HepG2 (cell line): ENCODE measurements around the gene ZNF22. TPM values are rescaled to one million over a fixed set of nuclear protein-coding genes. Genes with fewer than 3 reads are reported as not detected.

ENCODE experiments used
- ATF7-NPFF ChIP-seq: sonication (generic); formaldehyde crosslinking; IDR thresholded peaks from 2 replicates; pipeline ENCODE4 v1.8.1; 2023; ENCODE audit warnings: mild to moderate bottlenecking, low read depth, missing genetic modification reagents, moderate library complexity
- CEBPG ChIP-seq: IDR thresholded peaks from 2 replicates; pipeline ENCODE4 v1.6.1; 2016
- ELF3 ChIP-seq: IDR thresholded peaks from 2 replicates; pipeline ENCODE4 v1.6.1; 2016; ENCODE audit warnings: missing genetic modification reagents, missing compliant biosample characterization
- GFI1 ChIP-seq: sonication (generic); formaldehyde crosslinking; IDR thresholded peaks from 2 replicates; pipeline ENCODE4 v1.5.0; 2020; ENCODE audit warnings: missing genetic modification reagents, mild to moderate bottlenecking, borderline replicate concordance
- HNF4A ChIP-seq: sonication (generic); formaldehyde crosslinking; IDR thresholded peaks from 2 replicates; pipeline ENCODE4 v1.4.0; 2020; ENCODE audit warnings: missing genetic modification reagents
- KAT7 ChIP-seq: IDR thresholded peaks from 2 replicates; pipeline ENCODE4 v1.6.1; 2018; ENCODE audit warnings: borderline replicate concordance, missing compliant biosample characterization
- NFKB2 ChIP-seq: sonication (generic); formaldehyde crosslinking; IDR thresholded peaks from 2 replicates; pipeline ENCODE4 v1.4.0; 2020; ENCODE audit warnings: missing genetic modification reagents, borderline replicate concordance
- PITX1 ChIP-seq: sonication (generic); formaldehyde crosslinking; IDR thresholded peaks from 2 replicates; pipeline ENCODE4 v1.5.1; 2020; ENCODE audit warnings: mild to moderate bottlenecking, missing genetic modification reagents
- POLR2AphosphoS2 ChIP-seq: IDR thresholded peaks from 2 replicates; pipeline ENCODE4 v1.6.1; 2011; ENCODE audit warnings: low read depth, low read length, improper control_type of control experiment
- SIX1 ChIP-seq: sonication (generic); formaldehyde crosslinking; IDR thresholded peaks from 2 replicates; pipeline ENCODE4 v1.4.0; 2020; ENCODE audit warnings: missing genetic modification reagents, borderline replicate concordance
- SRSF4 ChIP-seq: fragments of 200-400 bp; formaldehyde crosslinking; IDR thresholded peaks from one replicate; pipeline ENCODE4 v1.6.1; 2018; ENCODE audit warnings: mild to moderate bottlenecking, low read depth, low read length, moderate library complexity; ENCODE audit not compliant: poor library complexity, severe bottlenecking
- ZNF256 ChIP-seq: sonication (generic); formaldehyde crosslinking; conservative IDR thresholded peaks from 2 replicates; pipeline ENCODE4 v1.4.0; 2020; ENCODE audit warnings: missing genetic modification reagents
- ZNF543 ChIP-seq: sonication (generic); formaldehyde crosslinking; IDR thresholded peaks from 2 replicates; pipeline ENCODE4 v1.4.0; 2020; ENCODE audit warnings: mild to moderate bottlenecking, missing genetic modification reagents
- ZNF569 ChIP-seq: sonication (generic); formaldehyde crosslinking; IDR thresholded peaks from 2 replicates; pipeline ENCODE4 v1.5.0; 2020; ENCODE audit warnings: mild to moderate bottlenecking, missing genetic modification reagents, moderate library complexity, borderline replicate concordance
- polyA plus RNA-seq, 8 experiments: library from polyadenylated mRNA; depleted of rRNA in 3 of 8; stranded (reverse) in 7 of 8; unstranded in 1 of 8; fragments of >200 nt; fragmentation: Illumina TruSeq in 4 of 8; extraction: Trizol in 4 of 8; gene quantifications; 2 replicates each; pipeline versions ENCODE4 v1.2.1 to v1.2.3, GENCODE V29; 2011 to 2016; ENCODE audit warnings: low read depth in 4 of 8, missing spikeins in 1 of 8, mixed read lengths in 1 of 8; ENCODE audit not compliant: insufficient read depth in 1 of 8
- total RNA-seq, 5 experiments: library from RNA; depleted of rRNA; stranded (reverse); fragments of >200 nt; fragmentation: Illumina TruSeq; extraction: Trizol; gene quantifications; 2 replicates each; pipeline ENCODE4 v1.2.3, GENCODE V29; 2016; ENCODE audit warnings: low read depth in 1 of 5
- TF ChIP-seq, protein P1 (sequence below): sonication (generic); formaldehyde crosslinking; IDR thresholded peaks from 2 replicates; pipeline ENCODE4 v1.5.0; 2020; ENCODE audit warnings: mild to moderate bottlenecking, low read depth, missing genetic modification reagents, borderline replicate concordance
- TF ChIP-seq, protein P2 (sequence below): IDR thresholded peaks from 2 replicates; pipeline ENCODE4 v1.6.1; 2012; ENCODE audit warnings: low read depth, low read length, improper control_type of control experiment
- TF ChIP-seq, protein P3 (sequence below): sonication (generic); formaldehyde crosslinking; IDR thresholded peaks from 2 replicates; pipeline ENCODE4 v1.5.1; 2020; ENCODE audit warnings: mild to moderate bottlenecking, missing genetic modification reagents
- TF ChIP-seq, protein P4 (sequence below): sonication (generic); formaldehyde crosslinking; IDR thresholded peaks from 2 replicates; pipeline ENCODE4 v1.5.1; 2020; ENCODE audit warnings: missing genetic modification reagents, mild to moderate bottlenecking, borderline replicate concordance
- TF ChIP-seq, protein P5 (sequence below): sonication (generic); formaldehyde crosslinking; IDR thresholded peaks from 2 replicates; pipeline ENCODE4 v1.4.0; 2020; ENCODE audit warnings: mild to moderate bottlenecking, missing genetic modification reagents

ZNF22 gene
- total and polyA plus RNA-seq, 2 of the 13 experiments (the other 11 are each of a cell fraction or from before 2014, with no cell fraction given) = 0.40 to 1.3 TPM

DNA sequence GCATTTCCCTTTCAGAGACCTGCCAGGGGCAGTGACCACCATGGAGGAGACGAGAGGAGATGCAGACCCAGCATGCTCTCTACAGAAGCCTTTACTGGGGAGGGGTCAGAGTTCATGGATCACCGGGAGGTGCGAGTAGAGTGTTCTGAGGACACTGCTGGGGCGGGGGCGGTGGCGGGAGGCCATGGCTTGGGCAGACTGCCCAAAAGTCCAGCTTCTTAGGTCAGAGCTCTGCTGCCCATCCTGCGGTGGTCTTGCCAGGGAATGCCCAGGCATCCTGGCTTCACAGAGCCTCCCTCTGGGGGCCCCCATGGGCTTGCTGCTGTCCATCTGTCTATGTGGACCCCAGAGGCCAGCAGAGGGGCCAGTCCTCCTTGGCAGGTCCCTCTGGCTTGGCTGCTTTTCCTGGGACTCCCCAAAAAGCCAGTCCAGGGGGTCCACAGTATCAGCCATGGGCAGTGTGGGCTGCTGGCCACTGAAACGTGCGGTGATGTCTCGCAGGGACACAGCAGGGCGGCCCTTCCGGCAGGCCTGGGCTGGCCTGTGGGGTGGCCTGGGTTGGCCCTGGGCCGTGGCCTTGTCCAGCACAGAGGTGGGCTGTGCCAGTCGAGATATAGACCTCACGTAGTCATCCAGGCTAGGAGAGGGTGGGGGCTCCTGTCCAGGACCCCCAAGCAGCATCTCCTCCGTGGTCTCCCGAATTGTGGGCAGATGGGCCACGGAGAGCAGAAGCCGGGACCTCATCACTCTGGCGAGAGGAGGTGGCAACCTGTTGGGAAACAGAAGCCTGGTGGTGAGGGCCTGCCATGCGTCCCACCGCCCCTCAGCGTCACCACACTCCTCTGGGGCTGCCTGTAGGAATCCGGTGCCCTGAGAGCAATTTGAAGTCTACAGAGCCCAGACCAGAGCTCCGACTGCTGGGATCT is 23.2 kb upstream of the ZNF22 start (continued):
- no peak for TF ChIP-seq GFI1 (CRISPR knock-in tag)
- no peak for TF ChIP-seq ZNF256
- no peak; the same call in 1 of the 2 replicates for TF ChIP-seq ATF7-NPFF (CRISPR knock-in tag)
- TF ChIP-seq CEBPG (CRISPR knock-in tag) = no peak
- TF ChIP-seq KAT7 (CRISPR knock-in tag) = peak; percentile 52
- TF ChIP-seq SRSF4 = no peak
- no peak for TF ChIP-seq ZNF569 (CRISPR knock-in tag)
- TF ChIP-seq, protein P1, sequence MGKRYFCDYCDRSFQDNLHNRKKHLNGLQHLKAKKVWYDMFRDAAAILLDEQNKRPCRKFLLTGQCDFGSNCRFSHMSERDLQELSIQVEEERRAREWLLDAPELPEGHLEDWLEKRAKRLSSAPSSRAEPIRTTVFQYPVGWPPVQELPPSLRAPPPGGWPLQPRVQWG = no peak
- TF ChIP-seq, protein P2, sequence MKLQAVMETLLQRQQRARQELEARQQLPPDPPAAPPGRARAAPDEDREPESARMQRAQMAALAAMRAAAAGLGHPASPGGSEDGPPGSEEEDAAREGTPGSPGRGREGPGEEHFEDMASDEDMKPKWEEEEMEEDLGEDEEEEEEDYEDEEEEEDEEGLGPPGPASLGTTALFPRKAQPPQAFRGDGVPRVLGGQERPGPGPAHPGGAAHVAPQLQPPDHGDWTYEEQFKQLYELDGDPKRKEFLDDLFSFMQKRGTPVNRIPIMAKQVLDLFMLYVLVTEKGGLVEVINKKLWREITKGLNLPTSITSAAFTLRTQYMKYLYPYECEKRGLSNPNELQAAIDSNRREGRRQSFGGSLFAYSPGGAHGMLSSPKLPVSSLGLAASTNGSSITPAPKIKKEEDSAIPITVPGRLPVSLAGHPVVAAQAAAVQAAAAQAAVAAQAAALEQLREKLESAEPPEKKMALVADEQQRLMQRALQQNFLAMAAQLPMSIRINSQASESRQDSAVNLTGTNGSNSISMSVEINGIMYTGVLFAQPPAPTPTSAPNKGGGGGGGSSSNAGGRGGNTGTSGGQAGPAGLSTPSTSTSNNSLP = no peak
- TF ChIP-seq ELF3 (CRISPR knock-in tag) = no peak
- TF ChIP-seq, protein P3, sequence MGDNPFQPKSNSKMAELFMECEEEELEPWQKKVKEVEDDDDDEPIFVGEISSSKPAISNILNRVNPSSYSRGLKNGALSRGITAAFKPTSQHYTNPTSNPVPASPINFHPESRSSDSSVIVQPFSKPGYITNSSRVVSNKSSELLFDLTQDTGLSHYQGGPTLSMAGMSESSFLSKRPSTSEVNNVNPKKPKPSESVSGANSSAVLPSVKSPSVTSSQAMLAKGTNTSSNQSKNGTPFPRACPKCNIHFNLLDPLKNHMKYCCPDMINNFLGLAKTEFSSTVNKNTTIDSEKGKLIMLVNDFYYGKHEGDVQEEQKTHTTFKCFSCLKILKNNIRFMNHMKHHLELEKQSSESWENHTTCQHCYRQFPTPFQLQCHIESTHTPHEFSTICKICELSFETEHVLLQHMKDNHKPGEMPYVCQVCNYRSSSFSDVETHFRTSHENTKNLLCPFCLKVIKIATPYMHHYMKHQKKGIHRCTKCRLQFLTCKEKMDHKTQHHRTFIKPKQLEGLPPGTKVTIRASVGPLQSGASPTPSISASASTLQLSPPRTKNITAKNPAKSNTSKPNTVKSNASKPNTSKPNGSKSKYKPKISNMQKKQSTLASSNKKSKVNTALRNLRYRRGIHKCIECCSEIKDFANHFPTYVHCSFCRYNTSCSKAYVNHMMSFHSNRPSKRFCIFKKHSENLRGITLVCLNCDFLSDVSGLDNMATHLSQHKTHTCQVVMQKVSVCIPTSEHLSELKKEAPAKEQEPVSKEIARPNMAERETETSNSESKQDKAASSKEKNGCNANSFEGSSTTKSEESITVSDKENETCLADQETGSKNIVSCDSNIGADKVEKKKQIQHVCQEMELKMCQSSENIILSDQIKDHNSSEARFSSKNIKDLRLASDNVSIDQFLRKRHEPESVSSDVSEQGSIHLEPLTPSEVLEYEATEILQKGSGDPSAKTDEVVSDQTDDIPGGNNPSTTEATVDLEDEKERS (CRISPR knock-in tag) = no peak; the same call in 1 of the 2 replicates
- TF ChIP-seq NFKB2 (CRISPR knock-in tag) = 0 out of 2 replicates have a peak, but pooled peaks have one; percentile 43
- no peak for TF ChIP-seq POLR2AphosphoS2
- TF ChIP-seq, protein P4, sequence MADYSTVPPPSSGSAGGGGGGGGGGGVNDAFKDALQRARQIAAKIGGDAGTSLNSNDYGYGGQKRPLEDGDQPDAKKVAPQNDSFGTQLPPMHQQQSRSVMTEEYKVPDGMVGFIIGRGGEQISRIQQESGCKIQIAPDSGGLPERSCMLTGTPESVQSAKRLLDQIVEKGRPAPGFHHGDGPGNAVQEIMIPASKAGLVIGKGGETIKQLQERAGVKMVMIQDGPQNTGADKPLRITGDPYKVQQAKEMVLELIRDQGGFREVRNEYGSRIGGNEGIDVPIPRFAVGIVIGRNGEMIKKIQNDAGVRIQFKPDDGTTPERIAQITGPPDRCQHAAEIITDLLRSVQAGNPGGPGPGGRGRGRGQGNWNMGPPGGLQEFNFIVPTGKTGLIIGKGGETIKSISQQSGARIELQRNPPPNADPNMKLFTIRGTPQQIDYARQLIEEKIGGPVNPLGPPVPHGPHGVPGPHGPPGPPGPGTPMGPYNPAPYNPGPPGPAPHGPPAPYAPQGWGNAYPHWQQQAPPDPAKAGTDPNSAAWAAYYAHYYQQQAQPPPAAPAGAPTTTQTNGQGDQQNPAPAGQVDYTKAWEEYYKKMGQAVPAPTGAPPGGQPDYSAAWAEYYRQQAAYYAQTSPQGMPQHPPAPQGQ (CRISPR knock-in tag) = peak; percentile 85; the same call in 1 of the 2 replicates
- TF ChIP-seq, protein P5, sequence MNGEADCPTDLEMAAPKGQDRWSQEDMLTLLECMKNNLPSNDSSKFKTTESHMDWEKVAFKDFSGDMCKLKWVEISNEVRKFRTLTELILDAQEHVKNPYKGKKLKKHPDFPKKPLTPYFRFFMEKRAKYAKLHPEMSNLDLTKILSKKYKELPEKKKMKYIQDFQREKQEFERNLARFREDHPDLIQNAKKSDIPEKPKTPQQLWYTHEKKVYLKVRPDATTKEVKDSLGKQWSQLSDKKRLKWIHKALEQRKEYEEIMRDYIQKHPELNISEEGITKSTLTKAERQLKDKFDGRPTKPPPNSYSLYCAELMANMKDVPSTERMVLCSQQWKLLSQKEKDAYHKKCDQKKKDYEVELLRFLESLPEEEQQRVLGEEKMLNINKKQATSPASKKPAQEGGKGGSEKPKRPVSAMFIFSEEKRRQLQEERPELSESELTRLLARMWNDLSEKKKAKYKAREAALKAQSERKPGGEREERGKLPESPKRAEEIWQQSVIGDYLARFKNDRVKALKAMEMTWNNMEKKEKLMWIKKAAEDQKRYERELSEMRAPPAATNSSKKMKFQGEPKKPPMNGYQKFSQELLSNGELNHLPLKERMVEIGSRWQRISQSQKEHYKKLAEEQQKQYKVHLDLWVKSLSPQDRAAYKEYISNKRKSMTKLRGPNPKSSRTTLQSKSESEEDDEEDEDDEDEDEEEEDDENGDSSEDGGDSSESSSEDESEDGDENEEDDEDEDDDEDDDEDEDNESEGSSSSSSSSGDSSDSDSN (CRISPR knock-in tag) = 0 out of 2 replicates have a peak, but pooled peaks have one; percentile 49
- TF ChIP-seq HNF4A (CRISPR knock-in tag) = 0 out of 2 replicates have a peak, but pooled peaks have one; percentile 13
- no peak for TF ChIP-seq SIX1 (CRISPR knock-in tag)
- no peak for TF ChIP-seq PITX1 (CRISPR knock-in tag)
- no peak for TF ChIP-seq ZNF543 (CRISPR knock-in tag)
